Measurements from ENCODE around the gene TET1.
"Not testable (repeated sequence)": the region's sequence is repeated elsewhere in the genome, so short reads cannot be mapped to it uniquely, and the experiment has no call there.

The TET1 gene

DNA sequence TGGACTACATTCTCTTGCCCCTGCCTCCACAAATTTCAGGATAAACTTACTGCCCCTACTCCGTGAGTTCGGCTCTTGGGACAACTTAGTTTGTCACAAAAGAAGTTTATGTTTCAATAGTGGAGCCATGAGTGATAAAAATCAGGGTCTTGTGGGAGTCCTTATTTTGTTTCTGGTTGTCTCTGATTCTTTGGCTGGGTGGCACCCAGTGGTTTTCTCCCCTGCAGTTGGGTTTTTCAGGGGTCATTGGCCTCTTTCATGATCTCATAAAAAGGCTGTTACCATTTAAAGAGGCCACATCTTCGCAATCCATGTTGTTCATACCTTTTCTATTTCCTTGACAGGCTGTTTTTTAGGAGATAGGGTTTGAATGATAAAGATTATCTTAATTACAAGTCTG lies 5.5 kb downstream of the TET1 start:
- H3K4me3 ChIP-seq (ENCODE audit: low read depth, low read length): no peak overlapping the region
- no peak for DNase-seq (ENCODE audit: low read depth)
- TF ChIP-seq, protein P1, sequence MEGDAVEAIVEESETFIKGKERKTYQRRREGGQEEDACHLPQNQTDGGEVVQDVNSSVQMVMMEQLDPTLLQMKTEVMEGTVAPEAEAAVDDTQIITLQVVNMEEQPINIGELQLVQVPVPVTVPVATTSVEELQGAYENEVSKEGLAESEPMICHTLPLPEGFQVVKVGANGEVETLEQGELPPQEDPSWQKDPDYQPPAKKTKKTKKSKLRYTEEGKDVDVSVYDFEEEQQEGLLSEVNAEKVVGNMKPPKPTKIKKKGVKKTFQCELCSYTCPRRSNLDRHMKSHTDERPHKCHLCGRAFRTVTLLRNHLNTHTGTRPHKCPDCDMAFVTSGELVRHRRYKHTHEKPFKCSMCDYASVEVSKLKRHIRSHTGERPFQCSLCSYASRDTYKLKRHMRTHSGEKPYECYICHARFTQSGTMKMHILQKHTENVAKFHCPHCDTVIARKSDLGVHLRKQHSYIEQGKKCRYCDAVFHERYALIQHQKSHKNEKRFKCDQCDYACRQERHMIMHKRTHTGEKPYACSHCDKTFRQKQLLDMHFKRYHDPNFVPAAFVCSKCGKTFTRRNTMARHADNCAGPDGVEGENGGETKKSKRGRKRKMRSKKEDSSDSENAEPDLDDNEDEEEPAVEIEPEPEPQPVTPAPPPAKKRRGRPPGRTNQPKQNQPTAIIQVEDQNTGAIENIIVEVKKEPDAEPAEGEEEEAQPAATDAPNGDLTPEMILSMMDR (IDR thresholded peaks at IDR 0.05; ENCODE audit: control insufficient read depth, extremely low read depth, insufficient read depth): no peak

DNA sequence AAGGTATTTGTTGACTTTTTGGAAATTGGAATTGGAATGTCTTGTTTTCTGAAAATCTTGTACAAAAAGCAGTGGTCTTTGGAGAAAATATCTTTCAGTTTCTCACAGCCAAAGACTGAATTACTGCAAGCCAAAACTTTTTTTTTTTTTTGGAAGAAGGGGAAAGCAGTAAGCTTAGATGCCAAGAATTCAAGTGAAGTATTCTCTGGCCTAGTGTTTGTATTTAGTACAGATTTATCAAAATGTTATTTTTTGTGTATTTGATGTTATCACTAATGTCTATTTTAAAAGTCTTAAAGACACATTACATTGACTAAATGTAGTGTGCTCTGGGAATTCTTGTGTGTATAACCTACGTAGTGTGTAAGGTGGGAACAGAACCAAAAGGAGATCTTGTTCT lies 6.2 kb downstream of the TET1 start:
- no peak for DNase-seq (ENCODE audit: low read depth)
- H3K4me3 ChIP-seq (ENCODE audit: low read depth, low read length): no peak overlapping the region
- TF ChIP-seq, protein P1 (IDR thresholded peaks at IDR 0.05; ENCODE audit: control insufficient read depth, extremely low read depth, insufficient read depth): no peak

DNA sequence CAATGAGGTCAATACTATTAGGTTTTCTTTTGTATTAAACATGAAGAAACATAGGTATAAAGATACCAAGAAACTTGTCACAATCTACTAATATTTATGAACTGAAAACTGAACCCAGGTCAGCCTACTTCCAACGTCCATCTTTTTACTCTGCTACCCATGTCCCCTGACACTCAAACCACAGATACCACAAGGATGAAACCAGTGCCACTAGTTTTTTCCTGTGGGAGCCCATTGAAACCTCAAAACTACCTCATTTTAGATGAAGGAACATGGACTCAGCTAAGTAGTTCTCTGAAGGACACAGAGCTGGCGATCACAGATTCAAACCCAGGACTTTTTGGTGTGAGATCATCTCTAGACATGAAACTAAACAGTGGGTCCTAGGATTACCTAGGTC lies 6.8 kb downstream of the TET1 start:
- DNase-seq (ENCODE audit: low read depth): no peak
- TF ChIP-seq, protein P1 (IDR thresholded peaks at IDR 0.05; ENCODE audit: control insufficient read depth, extremely low read depth, insufficient read depth): no peak
- no peak overlapping the region for H3K4me3 ChIP-seq (ENCODE audit: low read depth, low read length)

DNA sequence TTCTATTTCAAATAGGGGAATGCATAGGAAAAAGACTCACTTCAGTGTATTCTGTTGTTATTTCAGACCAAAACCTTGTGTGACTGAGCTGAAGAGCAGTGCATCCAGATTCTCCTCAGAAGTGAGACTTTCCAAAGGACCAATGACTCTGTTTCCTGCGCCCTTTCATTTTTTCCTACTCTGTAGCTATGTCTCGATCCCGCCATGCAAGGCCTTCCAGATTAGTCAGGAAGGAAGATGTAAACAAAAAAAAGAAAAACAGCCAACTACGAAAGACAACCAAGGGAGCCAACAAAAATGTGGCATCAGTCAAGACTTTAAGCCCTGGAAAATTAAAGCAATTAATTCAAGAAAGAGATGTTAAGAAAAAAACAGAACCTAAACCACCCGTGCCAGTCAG lies 12.0 kb downstream of the TET1 start:
- no peak for DNase-seq (ENCODE audit: low read depth)
- TF ChIP-seq, protein P1 (IDR thresholded peaks at IDR 0.05; ENCODE audit: control insufficient read depth, extremely low read depth, insufficient read depth): no peak
- H3K4me3 ChIP-seq (ENCODE audit: low read depth, low read length): no peak overlapping the region

DNA sequence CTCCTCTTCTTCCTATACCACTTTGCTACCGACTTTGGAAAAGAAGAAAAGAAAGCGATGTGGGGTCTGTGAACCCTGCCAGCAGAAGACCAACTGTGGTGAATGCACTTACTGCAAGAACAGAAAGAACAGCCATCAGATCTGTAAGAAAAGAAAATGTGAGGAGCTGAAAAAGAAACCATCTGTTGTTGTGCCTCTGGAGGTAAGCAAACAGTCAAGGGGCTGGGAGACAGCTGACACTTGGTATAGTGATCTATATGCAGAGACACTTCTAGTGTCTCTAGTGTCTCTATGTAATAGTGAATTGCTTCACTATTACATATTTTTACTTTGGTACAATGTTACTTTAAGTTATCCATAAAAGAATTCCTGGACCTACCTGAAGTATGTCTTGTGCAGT lies 13.9 kb downstream of the TET1 start:
- DNase-seq (ENCODE audit: low read depth): no peak
- no peak overlapping the region for H3K4me3 ChIP-seq (ENCODE audit: low read depth, low read length)
- TF ChIP-seq, protein P1 (IDR thresholded peaks at IDR 0.05; ENCODE audit: control insufficient read depth, extremely low read depth, insufficient read depth): no peak

DNA sequence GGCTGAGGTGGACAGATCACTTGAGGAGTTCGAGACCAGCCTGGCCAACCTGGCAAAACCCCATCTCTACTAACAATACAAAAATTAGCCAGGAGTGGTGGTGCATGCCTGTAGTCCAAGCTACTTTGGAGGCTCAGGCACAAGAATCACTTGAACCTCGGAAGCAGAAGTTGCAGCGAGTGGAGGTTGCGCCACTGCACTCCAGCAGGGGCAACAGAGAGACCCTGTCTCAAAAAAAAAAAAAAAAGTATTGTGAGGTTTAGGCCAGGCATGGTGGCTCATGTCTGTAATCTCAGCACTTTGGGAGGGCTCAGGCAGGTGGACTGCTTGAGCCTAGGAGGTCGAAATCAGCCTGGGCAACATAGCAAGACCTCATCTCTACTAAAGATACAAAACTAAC lies 16.0 kb downstream of the TET1 start:
- H3K4me3 ChIP-seq (ENCODE audit: low read depth, low read length): no peak overlapping the region
- TF ChIP-seq, protein P1 (IDR thresholded peaks at IDR 0.05; ENCODE audit: control insufficient read depth, extremely low read depth, insufficient read depth): no peak
- DNase-seq (ENCODE audit: low read depth): no peak

DNA sequence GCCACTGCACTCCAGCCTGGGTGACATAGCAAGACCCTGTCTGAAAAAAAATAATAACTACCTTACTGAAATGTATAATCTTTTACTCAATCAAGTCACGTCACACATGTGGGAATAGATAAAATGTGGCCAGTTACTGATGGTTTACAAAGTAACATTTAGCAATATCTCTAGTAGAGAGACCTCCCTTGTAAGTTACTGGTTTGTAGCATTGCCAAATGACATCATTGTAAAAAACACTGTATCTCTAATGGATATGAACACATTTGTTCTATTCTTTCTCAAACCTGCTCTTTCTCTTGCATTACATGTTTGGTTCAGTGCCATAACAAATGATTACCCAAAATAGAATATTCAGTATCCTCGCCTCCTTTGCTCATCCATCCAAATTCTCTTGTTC lies 18.8 kb downstream of the TET1 start:
- TF ChIP-seq, protein P1 (IDR thresholded peaks at IDR 0.05; ENCODE audit: control insufficient read depth, extremely low read depth, insufficient read depth): no peak
- no peak overlapping the region for H3K4me3 ChIP-seq (ENCODE audit: low read depth, low read length)
- no peak for DNase-seq (ENCODE audit: low read depth)

DNA sequence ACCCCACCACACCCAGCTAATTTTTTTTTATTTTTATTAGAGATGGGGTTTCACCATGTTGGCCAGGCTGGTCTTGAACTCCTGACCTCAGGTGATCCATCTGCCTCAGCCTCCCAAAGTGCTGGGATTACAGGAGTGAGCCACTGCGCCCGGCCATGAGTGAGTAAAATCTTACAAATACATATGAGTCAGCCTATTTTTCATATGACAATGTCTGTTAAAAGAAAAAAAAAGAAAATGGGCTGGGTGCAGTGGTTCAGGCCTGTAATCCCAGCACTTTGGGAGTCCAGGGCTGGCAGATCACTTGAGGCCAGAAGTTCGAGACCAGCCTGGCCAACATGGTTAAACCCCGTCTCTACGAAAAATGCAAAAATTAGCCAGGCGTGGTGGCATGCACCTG lies 24.1 kb downstream of the TET1 start:
- not testable (repeated sequence) for DNase-seq (ENCODE audit: low read depth); H3K4me3 ChIP-seq (ENCODE audit: low read depth, low read length)
